Type B pancreatic cell (in vitro differentiated cells): Measurements from ENCODE around the gene RPL18A. TPM values are rescaled to one million over a fixed set of nuclear protein-coding genes. Genes with fewer than 3 reads are reported as not detected.
A peak's percentile ranks its signal among the peaks of the same experiment; 100 is the strongest.

ENCODE experiments used
- DNase-seq: peaks from one replicate; pipeline ENCODE4 v3.0.0; 2021; ENCODE audit warnings: mixed read lengths; ENCODE audit not compliant: unreplicated experiment; ENCODE audit errors: extremely low spot score
- H3K27ac Mint-ChIP-seq: 2 replicates; pipeline ENCODE4 v1.8.0; 2021; ENCODE audit warnings: mild to moderate bottlenecking, mixed read lengths
- H3K27me3 Mint-ChIP-seq: 2 replicates; pipeline ENCODE4 v1.8.0; 2021; ENCODE audit warnings: mixed read lengths
- H3K36me3 Mint-ChIP-seq: 2 replicates; pipeline ENCODE4 v1.8.0; 2021; ENCODE audit warnings: mixed read lengths
- H3K4me1 Mint-ChIP-seq: one replicate; pipeline ENCODE4 v1.8.0; 2021; ENCODE audit warnings: mixed read lengths; ENCODE audit not compliant: unreplicated experiment
- H3K4me3 Mint-ChIP-seq: 2 replicates; pipeline ENCODE4 v1.8.0; 2021; ENCODE audit warnings: mild to moderate bottlenecking, mixed read lengths
- H3K9me3 Mint-ChIP-seq: 2 replicates; pipeline ENCODE4 v1.8.0; 2021; ENCODE audit warnings: mixed read lengths
- total RNA-seq: library from RNA; stranded (reverse); gene quantifications from 2 replicates; pipeline ENCODE4 v1.2.1, GENCODE V29; 2021; ENCODE audit warnings: low replicate concordance
- TF ChIP-seq, protein P1 (sequence below): fragments of 200-600 bp; sonication (generic); conservative IDR thresholded peaks from 2 replicates; pipeline ENCODE4 v1.5.0; 2021; ENCODE audit warnings: antibody characterized with exemption, mild to moderate bottlenecking

RPL18A gene
- total RNA-seq, 1 donor from 2014 or later, result 2,537 TPM

DNA sequence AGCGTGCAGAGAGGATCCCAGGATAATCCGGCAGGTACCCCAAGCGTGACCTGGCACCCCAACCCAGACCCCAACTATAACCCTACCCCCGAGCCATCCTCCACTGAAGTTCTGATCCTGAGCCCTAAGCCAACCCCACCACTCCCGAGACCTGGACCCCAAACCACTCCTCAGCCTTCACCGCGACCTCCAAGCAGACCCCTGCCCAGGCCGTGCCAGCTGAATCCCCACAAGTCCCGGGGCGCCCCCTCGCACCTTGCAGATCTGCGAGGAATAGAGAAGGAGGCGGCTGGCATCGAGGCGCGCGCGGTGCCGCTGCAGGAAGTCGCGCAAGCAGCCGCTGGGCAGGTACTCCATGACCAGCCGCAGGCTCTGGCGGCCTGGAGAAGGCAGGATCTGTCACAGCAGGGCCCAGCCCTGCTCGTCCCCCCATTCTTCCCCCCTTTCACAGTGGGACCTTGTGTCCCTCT is 28.3 kb upstream of the RPL18A start:
- DNase-seq, result no peak
- no peaks in the 10 kb centered on the region for H3K36me3 Mint-ChIP-seq
- H3K9me3 Mint-ChIP-seq, result no peaks in the 10 kb centered on the region
- peak overlapping the region; percentile 90 for H3K4me3 Mint-ChIP-seq
- peaks cover 10% of the 10 kb centered on the region for H3K4me1 Mint-ChIP-seq
- H3K27me3 Mint-ChIP-seq, result peaks cover 21% of the 10 kb centered on the region
- no peak overlapping the region for H3K27ac Mint-ChIP-seq
- TF ChIP-seq, protein P1, sequence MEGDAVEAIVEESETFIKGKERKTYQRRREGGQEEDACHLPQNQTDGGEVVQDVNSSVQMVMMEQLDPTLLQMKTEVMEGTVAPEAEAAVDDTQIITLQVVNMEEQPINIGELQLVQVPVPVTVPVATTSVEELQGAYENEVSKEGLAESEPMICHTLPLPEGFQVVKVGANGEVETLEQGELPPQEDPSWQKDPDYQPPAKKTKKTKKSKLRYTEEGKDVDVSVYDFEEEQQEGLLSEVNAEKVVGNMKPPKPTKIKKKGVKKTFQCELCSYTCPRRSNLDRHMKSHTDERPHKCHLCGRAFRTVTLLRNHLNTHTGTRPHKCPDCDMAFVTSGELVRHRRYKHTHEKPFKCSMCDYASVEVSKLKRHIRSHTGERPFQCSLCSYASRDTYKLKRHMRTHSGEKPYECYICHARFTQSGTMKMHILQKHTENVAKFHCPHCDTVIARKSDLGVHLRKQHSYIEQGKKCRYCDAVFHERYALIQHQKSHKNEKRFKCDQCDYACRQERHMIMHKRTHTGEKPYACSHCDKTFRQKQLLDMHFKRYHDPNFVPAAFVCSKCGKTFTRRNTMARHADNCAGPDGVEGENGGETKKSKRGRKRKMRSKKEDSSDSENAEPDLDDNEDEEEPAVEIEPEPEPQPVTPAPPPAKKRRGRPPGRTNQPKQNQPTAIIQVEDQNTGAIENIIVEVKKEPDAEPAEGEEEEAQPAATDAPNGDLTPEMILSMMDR, result no peak

DNA sequence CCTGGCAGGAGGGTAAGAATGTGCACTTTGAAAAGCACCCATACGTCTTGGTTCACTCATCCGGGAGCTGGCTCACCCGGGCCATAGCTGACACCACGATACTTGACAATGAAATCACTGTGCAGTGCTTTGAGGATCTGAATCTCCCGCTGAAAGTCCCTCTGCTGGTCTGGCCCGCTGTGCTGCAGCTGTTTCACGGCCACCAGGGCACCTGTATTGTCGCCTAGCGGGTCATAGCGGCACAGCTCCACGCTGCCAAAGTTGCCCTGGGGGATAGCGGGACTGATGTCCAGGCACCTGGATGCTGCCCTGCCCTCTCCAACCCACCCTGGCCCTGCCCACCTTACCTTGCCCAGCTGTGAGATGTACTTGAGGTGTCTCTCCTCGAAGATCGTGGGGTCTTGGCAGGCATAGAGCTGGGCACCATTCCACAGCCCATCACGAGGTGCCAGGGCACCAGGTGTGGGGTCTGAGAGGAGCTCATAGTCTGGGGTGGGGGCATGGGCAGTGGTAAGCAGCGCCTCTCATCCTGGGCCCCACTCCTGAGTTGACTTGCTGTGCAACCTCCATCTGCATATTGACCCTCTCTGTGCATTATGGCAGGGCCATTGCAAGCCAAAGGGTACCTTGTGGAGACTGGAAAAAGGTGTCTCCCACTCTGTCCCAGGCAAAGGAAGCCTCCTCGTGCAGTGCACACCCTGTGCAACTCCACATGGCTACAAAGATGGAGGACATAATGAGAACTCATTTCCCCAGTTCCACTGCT is 27.1 kb upstream of the RPL18A start:
- peaks cover 10% of the 10 kb centered on the region for H3K4me1 Mint-ChIP-seq
- H3K36me3 Mint-ChIP-seq, result no peaks in the 10 kb centered on the region
- DNase-seq, result no peak
- H3K27me3 Mint-ChIP-seq, result peaks cover 25% of the 10 kb centered on the region
- H3K27ac Mint-ChIP-seq, result no peak overlapping the region
- TF ChIP-seq, protein P1, result no peak
- no peaks in the 10 kb centered on the region for H3K9me3 Mint-ChIP-seq
- no peak overlapping the region for H3K4me3 Mint-ChIP-seq

DNA sequence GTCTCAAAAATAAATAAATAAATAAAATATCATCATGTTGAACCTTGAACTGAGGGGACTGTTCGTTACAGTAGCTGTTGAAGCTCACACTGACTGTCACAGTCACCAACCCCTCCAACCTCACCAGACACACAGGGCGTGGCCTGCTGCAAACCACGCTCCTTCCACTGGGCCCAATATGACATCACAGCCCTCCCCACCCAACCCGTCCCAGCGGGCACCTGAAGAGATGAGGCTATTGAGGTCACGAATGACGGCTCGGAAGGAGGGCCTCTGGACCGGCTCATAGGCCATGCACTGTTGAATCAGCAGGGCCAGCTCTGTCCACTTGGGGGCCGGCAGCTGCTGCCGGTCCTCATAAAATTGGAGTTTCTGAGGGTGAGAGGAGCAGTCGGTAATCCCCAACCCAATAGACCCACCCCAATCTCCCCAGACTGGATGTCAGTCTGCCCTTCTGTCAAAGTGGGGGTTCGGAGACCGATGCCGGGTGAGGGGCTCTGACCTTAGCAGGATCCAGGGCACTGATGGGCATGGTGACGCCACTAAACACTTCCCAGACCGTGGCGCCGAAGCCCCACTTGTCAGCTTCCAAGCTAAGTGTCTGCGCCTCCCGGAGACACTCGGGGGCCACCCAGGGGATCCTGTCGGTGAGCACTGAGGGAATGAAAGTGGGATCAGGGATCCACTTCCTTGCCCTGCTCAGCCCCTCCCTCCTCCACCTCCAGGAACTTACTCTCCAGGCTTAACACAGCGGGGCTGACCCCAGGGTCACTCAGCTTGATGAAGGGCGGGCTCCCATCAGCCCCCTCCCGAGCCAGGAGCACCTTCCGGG is 25.1 kb upstream of the RPL18A start:
- no peak for DNase-seq
- peaks cover 10% of the 10 kb centered on the region for H3K4me1 Mint-ChIP-seq
- TF ChIP-seq, protein P1, result peak; percentile 60
- no peaks in the 10 kb centered on the region for H3K9me3 Mint-ChIP-seq
- no peaks in the 10 kb centered on the region for H3K36me3 Mint-ChIP-seq
- peaks cover 36% of the 10 kb centered on the region for H3K27me3 Mint-ChIP-seq
- H3K4me3 Mint-ChIP-seq, result no peak overlapping the region
- no peak overlapping the region for H3K27ac Mint-ChIP-seq

DNA sequence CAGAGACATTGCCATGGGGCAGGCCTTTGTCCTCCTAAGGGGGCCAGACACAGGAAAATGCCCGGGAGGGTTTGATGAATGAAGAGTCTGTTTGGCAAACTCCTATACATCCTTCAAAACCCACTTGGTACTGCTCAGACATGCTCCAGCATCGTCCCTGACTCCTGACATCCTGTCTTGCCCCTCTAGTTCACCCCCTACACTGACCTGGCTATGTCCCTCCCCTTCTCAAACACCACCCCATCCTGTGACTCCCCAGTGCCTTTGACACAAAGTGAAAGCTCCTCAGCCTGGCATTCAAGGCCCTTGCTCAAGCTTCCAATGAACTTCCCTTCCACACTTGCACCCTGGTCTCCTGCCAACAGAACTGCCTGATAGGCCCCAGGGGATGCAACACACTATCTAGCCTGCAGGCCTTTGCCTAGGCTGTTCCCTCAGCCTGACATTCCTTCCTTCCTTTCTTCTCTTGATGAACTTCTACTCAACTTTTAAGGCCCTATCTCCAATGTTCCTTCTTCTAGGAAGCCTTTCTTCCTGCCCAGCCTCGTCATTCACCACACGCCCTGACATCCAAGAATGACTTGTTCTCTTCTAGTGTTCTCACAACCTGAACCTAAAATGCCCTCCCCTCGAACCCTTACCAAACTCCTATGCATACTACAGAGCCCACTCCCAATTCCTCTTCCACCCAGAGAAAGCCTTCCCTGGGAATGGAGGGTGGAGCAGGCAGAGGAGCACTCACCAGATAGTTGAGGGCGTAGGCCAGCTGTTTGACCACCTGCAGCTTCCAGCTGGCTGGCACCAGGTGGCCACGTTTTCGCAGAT is 24.3 kb upstream of the RPL18A start:
- Mint-ChIP-seq H3K4me3 (no peak overlapping the region), H3K27ac (no peak overlapping the region)
- DNase-seq, result no peak

DNA sequence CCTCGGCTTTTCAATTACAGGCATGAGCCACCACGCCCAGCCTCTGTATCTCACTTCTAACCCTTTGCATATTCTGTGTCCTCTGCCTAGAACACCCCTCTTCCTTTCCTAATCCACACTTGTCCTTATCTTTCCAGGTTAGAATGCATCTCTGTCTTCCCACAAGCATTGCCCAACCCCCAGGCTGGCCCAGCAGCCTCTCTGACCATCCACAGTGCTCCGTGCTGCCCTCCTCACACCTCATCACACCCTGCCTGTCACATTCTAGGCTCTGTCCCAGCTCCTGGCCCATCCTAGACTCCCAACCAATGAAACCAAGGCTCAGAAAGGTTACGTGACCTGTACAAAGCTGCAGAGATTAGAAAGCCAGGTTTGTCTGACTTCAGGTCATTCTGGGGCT is 23.2 kb upstream of the RPL18A start:
- Mint-ChIP-seq H3K27me3 (peaks cover 38% of the 10 kb centered on the region), H3K4me3 (no peak overlapping the region), H3K36me3 (no peaks in the 10 kb centered on the region), H3K9me3 (no peaks in the 10 kb centered on the region), H3K4me1 (peaks cover 6% of the 10 kb centered on the region), H3K27ac (no peak overlapping the region)
- DNase-seq, result no peak
- TF ChIP-seq, protein P1, result no peak

More for the DNA sequence above, 24.3 kb upstream of the RPL18A start:
- Mint-ChIP-seq H3K27me3 (peaks cover 37% of the 10 kb centered on the region), H3K9me3 (no peaks in the 10 kb centered on the region), H3K36me3 (no peaks in the 10 kb centered on the region), H3K4me1 (peaks cover 8% of the 10 kb centered on the region)
- TF ChIP-seq, protein P1, result no peak
